GM12872 (cell line): ENCODE measurements around the gene MYH9.

Experiments
- CTCF ChIP-seq: IDR thresholded peaks from 3 replicates; pipeline ENCODE4 v1.5.1; 2011; ENCODE audit warnings: low read depth, mild to moderate bottlenecking, low read length, moderate library complexity; ENCODE audit not compliant: insufficient read depth

The MYH9 gene

DNA sequence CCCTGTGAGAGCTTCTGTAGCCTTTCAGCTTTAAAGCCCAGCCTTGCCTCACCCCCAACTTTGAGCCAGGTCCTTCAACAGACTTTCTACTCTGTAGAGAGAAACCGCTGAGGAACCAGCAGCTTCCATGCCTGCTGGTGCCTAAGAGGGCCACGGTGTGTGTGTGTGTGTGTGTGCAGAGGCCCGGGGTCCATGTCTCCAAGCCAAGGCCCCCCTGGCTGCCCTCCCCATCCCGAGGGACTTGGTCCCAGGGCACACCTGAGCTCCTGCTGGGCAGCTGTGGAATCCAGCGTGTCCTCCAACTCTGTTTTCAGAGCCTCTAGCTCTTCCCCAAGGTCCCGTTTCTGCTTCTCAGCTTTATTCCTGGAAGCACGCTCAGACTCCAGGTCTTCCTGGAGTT is 92.5 kb downstream of the MYH9 start:
- no peak for TF ChIP-seq CTCF

DNA sequence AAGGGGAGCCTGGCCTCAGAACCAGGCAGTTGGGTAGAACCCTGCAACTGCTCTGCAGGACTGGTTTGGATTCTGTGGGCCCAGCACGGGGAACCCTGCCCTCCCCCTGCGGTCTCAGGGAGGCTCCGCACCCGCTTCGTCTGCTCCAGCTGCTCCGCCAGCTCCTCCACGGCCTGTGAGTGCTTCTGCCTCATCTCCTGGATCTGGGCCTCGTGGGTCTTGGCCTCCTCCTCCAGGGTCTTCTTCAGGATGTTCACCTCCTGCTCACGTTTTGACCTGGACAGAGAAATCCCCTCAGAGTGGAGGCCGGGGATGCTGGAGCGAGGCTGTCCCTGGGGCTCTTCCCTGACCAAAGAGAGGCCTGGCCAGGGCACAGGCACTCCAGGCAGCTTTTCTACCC is 93.0 kb downstream of the MYH9 start:
- no peak for TF ChIP-seq CTCF

GRCh38 chr22:36294293-36294620 is 93.5 kb downstream of the MYH9 start:
- no peak for TF ChIP-seq CTCF

DNA sequence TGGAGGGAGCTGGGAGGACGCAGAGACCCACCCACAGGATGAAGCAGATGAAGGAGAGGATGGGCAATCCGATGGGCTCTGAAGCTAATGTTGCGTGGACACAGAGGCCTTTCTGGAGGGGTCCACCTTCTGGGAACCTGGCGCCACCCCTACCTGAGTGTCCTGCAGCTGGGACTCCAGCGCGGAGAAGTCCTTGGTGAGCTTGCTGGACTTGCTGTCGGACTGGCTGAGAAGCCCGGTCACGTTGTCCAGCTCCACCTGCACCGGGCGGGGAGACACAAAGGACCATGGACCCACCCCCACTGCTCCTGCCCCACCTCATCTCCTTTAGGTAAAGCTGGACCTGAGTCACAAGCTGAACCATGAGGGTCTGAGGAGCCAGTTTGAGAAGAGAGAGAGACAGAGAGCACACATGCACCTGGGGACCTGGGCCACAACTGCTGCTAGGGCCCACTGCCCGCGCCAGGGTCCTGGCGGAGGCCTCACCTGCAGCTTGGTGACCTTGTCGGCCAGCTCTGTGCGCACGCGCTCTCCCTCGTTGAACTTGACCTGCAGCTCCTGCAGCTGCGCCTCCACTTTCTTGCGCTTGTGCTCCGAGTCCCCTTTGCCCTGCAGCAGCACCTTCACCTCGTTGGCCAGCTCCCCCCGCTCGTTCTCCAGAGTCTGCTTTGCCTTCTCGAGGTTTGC is 94.0 kb downstream of the MYH9 start:
- TF ChIP-seq CTCF = no peak

GRCh38 chr22:36292823-36293530 is 94.8 kb downstream of the MYH9 start:
- no peak for TF ChIP-seq CTCF

DNA sequence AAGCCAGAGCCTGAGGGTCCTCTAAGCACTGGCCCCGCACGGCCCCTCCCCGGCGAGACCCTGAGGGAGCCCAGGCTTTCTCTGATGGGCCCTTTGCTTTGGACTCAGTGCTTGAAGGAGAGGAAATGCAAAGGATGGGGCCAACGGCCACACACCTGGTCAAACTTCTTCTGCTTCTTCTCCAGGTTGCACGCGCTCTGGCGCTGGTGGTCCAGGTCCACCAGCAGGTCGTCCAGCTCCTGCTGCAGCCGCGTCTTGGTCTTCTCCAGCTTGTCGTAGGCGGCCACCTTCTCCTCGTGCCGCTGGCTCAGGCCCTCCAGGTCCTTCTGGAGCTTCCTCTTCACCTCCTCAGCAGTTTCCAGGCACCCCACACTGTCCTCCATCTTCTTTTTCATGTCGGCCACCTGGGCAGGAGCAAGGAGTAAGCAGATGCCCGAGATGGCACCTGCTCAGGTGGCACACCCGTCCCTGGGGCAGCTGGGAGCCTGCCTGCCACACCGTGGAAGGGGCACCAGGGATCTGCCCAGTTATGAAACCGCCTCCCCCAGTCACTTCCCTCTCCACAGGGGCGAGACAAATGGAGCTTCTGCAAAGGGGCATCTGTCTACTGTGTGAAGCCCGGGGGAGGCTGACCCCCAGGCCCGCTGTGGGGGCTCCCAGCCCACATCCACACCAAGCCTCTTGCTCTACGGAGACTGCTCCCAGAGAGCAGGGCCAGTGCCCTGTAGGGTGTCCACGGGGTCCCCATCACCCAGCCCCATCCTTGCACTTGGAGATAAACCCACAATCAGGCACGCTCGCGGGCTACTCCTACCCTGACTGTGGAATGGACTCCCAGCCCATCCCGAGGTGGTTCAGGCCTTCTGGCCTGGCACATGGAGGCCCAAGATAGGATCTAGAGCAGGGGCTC is 95.7 kb downstream of the MYH9 start:
- TF ChIP-seq CTCF = no peak

DNA sequence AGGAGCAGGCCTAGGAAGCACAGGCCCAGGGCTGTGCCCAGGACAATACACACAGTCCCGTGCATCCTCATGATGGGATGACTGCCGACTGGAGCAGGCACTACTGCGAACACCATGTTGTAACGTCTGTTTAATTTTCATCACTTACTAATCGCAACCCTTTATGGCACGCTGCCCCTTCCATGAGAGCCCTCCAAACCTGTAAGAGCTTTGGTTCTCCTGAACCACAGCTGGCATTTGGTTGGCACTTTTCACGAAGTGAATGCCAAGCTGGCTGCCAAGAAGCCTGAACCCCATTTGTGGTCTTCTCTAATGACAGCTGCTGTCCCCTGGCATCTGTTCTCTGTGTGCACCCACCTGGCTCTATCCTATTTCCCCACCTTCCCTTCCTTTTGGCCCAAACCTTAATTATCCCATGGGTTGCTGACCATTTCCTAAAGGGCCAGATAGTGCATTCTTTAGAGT is 98.3 kb downstream of the MYH9 start:
- TF ChIP-seq CTCF = no peak
